Endodermal cell (in vitro differentiated cells): ENCODE results near the gene C14orf93. TPM values are rescaled to one million over a fixed set of nuclear protein-coding genes. Genes with fewer than 3 reads are reported as not detected.

Experiments used
- DNase-seq: peaks from one replicate; pipeline ENCODE4 v3.0.0-alpha.2; 2017
- H3K27ac ChIP-seq: 2 replicates; pipeline ENCODE4 v1.5.1; 2013; ENCODE audit warnings: mild to moderate bottlenecking, low read depth, low read length, moderate library complexity
- H3K27me3 ChIP-seq: 2 replicates; pipeline ENCODE4 v1.6.1; 2013; ENCODE audit warnings: mild to moderate bottlenecking, low read length, moderate library complexity; ENCODE audit not compliant: insufficient read depth, control insufficient read depth, poor library complexity, severe bottlenecking
- H3K36me3 ChIP-seq: 2 replicates; pipeline ENCODE4 v1.7.0; 2013; ENCODE audit warnings: mild to moderate bottlenecking, low read length, moderate library complexity; ENCODE audit not compliant: control insufficient read depth, insufficient read depth
- H3K4me1 ChIP-seq: one replicate; pipeline ENCODE4 v1.7.0; 2013; ENCODE audit warnings: low read length; ENCODE audit not compliant: control insufficient read depth, insufficient read depth
- H3K4me3 ChIP-seq: 2 replicates; pipeline ENCODE4 v1.5.1; 2013; ENCODE audit warnings: mild to moderate bottlenecking, low read length, moderate library complexity
- H3K9ac ChIP-seq: 2 replicates; pipeline ENCODE4 v1.6.1; 2013; ENCODE audit warnings: mild to moderate bottlenecking, low read length, moderate library complexity; ENCODE audit not compliant: poor library complexity, severe bottlenecking; ENCODE audit errors: extremely low read depth
- H3K9me3 ChIP-seq: 2 replicates; pipeline ENCODE4 v1.6.1; 2013; ENCODE audit warnings: mild to moderate bottlenecking, low read length, moderate library complexity; ENCODE audit not compliant: control insufficient read depth
- H3K27ac Mint-ChIP-seq: 2 replicates; pipeline ENCODE4 v1.8.0; 2020; ENCODE audit warnings: mixed read lengths
- H3K27me3 Mint-ChIP-seq: 2 replicates; pipeline ENCODE4 v1.8.0; 2021; ENCODE audit warnings: mild to moderate bottlenecking, mixed read lengths; ENCODE audit not compliant: insufficient read depth
- H3K36me3 Mint-ChIP-seq: 2 replicates; pipeline ENCODE4 v1.8.0; 2020; ENCODE audit warnings: low read depth, mixed read lengths
- H3K4me1 Mint-ChIP-seq: 2 replicates; pipeline ENCODE4 v1.8.0; 2020; ENCODE audit warnings: mixed read lengths
- H3K4me3 Mint-ChIP-seq: 2 replicates; pipeline ENCODE4 v1.8.0; 2020; ENCODE audit warnings: mild to moderate bottlenecking, moderate library complexity, mixed read lengths
- H3K9me3 Mint-ChIP-seq: 2 replicates; pipeline ENCODE4 v1.8.0; 2020; ENCODE audit warnings: mild to moderate bottlenecking, mixed read lengths
- CTCF ChIP-seq: fragments of 200-600 bp; sonication (generic); conservative IDR thresholded peaks from 2 replicates; pipeline ENCODE4 v1.5.0; 2021; ENCODE audit warnings: antibody characterized with exemption, mild to moderate bottlenecking
- WGBS, 2 experiments: methylation state at CpG; one replicate each; pipeline versions ENCODE4 v1.1.5 to v1.1.7; 2013; ENCODE audit warnings: missing lambda C conversion rate in 2 of 2, mixed read lengths in 1 of 2; ENCODE audit not compliant: insufficient coverage in 1 of 2, insufficient read length in 1 of 2; 5-methylcytosine and 5-hydroxymethylcytosine counted together
- total RNA-seq, 2 donors: library from RNA; stranded (reverse); fragmentation: NEBNext Ultra II Directional in 1 of 2; extraction: Animal tissue kit (Norgen Biotek cat#: 25700) in 1 of 2; gene quantifications; 2 replicates in 1 of 2; 3 replicates in 1 of 2; pipeline ENCODE4 v1.2.1, GENCODE V29; 2021

Gene C14orf93
- total RNA-seq, 2 donors from 2014 or later, result 7.0 to 9.4 TPM

DNA sequence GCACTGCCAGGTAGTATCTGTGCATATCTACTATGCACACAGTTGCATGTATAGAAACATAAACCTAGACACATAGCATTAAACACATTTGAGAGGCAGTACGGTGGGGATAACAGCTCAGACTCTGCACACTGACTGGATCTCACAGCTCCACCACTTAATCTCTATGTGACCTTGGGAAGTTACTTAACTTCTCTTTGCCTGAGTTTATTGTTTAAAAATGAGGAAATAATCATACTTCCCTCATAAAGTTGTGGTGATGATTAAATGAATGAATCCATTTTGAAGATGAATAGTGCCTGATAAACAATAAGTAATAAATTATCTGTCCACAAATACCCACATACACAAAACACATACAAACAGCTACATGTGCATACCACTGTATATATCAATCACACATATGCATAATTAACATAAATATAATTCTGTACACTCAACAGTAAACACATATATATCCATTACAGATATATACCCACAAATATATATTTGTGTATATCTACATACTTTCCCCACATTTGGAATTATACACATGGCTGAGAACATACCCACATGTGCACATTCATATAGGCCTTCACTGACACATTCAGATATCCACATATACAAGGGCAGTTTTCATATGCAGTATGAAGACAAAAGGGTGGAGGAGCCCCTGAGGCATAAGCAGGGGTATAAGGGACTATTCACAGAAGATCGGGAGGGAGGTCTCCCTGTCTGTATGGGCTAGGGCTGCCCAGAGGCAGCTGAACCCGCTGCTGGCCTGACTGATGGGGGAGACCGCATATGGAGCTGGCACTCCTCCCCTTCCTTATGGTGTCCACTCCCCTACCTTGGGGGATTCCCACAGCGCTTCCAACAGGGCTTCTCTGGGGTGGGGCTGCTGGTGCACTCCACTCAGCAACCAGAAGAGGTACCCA, 41.5 kb upstream of the C14orf93 start:
- Histone ChIP-seq H3K36me3 (peaks cover 31% of the 10 kb centered on the region), H3K9me3 (no peaks in the 10 kb centered on the region), H3K4me3 (no peak overlapping the region), H3K9ac (no peak overlapping the region), H3K27ac (no peak overlapping the region), H3K27me3 (no peaks in the 10 kb centered on the region), H3K4me1 (no peaks in the 10 kb centered on the region)
- Mint-ChIP-seq H3K4me1 (peaks cover 13% of the 10 kb centered on the region), H3K9me3 (peaks cover 5% of the 10 kb centered on the region), H3K27ac (no peak overlapping the region), H3K36me3 (peaks cover 33% of the 10 kb centered on the region), H3K27me3 (no peaks in the 10 kb centered on the region), H3K4me3 (no peak overlapping the region)
- DNase-seq, result no peak
- TF ChIP-seq CTCF, result no peak
- 89 to 97% methylated on average over 3 to 5 of the region's 5 CpGs for WGBS, 2 experiments

GRCh38 chr14:23049011-23049410, 39.1 kb upstream of the C14orf93 start:
- Histone ChIP-seq H3K4me1 (peaks cover 19% of the 10 kb centered on the region), H3K27ac (no peak overlapping the region), H3K36me3 (peaks cover 31% of the 10 kb centered on the region), H3K9me3 (no peaks in the 10 kb centered on the region), H3K4me3 (no peak overlapping the region), H3K9ac (no peak overlapping the region), H3K27me3 (no peaks in the 10 kb centered on the region)
- peaks cover 30% of the 10 kb centered on the region for H3K36me3 Mint-ChIP-seq
- H3K4me1 Mint-ChIP-seq, result peaks cover 27% of the 10 kb centered on the region
- no peak for TF ChIP-seq CTCF
- H3K4me3 Mint-ChIP-seq, result no peak overlapping the region
- DNase-seq, result no peak
- H3K27ac Mint-ChIP-seq, result no peak overlapping the region
- 95 to 100% methylated on average over 2 to 8 of the region's 9 CpGs for WGBS, 2 experiments
- peaks cover 5% of the 10 kb centered on the region for H3K9me3 Mint-ChIP-seq
- no peaks in the 10 kb centered on the region for H3K27me3 Mint-ChIP-seq

DNA sequence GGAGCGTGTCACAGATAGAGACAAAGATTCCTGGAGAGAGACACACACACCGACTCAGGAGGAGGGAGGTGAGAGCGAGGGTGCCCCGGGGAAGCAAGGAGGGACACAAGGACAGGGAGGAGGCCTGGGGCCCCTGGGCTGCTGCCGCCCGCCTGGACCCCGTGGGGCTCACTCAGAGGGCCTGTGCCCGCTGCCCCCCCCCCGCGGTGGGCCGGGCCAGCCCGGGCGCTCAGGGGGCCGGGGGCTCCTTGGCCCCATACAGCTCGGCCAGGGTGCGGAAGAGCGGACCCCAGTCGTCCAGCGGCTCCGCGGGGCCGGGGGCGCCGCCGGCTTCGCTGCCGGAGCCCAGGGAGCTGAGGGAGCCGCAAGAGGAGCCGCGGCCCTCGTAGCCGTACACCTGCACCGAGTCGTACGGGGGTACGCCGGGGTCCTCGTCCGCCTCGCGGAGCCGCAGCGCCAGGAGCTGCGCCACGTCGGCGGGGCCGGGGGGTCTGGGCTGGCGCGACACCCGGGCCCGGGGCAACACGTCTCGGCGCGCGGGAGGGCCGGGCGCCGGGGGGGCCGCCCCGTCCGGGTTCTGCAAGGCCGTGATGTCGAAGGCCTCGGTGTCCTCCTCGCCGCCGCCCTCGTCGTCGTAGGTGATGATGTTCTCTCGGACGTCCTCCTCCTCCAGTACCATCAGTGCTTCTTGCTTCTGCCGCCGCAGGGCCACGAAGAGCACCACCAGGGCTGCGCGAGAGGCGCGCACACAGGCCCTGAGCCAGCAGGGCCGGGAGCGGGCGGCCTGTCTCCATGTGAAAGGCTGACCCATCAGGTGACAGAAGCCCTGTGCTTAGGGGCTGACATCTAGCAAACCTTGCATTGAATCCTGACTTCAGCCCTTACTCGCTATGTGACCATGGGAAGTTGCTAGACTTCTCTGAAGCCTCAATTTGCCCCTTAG, 38.1 kb upstream of the C14orf93 start:
- H3K9ac ChIP-seq, result no peak overlapping the region
- TF ChIP-seq CTCF, result no peak
- H3K4me1 ChIP-seq, result peaks cover 19% of the 10 kb centered on the region
- no peaks in the 10 kb centered on the region for H3K27me3 ChIP-seq
- H3K27ac Mint-ChIP-seq, result no peak overlapping the region
- no peaks in the 10 kb centered on the region for H3K9me3 ChIP-seq
- H3K4me3 Mint-ChIP-seq, result no peak overlapping the region
- no peak overlapping the region for H3K4me3 ChIP-seq
- 97 to 99% methylated on average over 47 to 85 of the region's 85 CpGs for WGBS, 2 experiments
- H3K9me3 Mint-ChIP-seq, result peaks cover 5% of the 10 kb centered on the region
- no peaks in the 10 kb centered on the region for H3K27me3 Mint-ChIP-seq
- H3K36me3 ChIP-seq, result peaks cover 25% of the 10 kb centered on the region
- DNase-seq, result no peak
- peaks cover 25% of the 10 kb centered on the region for H3K36me3 Mint-ChIP-seq
- H3K27ac ChIP-seq, result no peak overlapping the region
- H3K4me1 Mint-ChIP-seq, result peaks cover 30% of the 10 kb centered on the region
